Gastrocnemius medialis (tissue), 4 donors: ENCODE data around the gene RHNO1. TPM values are rescaled to one million over a fixed set of nuclear protein-coding genes. Genes with fewer than 3 reads are reported as not detected.
"Not testable (repeated sequence)": the region's sequence is repeated elsewhere in the genome, so short reads cannot be mapped to it uniquely, and the experiment has no call there.

Experiments
- ATAC-seq, 2 donors: fragments of 150-250 bp; one replicate each; pipeline ENCODE4 v1.9.1; 2016
- DNase-seq, 2 donors: peaks; one replicate each; pipeline ENCODE4 v3.0.0-alpha.2; 2019
- H3K27ac ChIP-seq, 4 donors: fragments of 200-600 bp; sonication (generic); 1 replicate in 1 of 4; 2 replicates in 3 of 4; pipeline ENCODE4 v1.5.1; 2016 to 2018; ENCODE audit warnings: mild to moderate bottlenecking in 2 of 4, moderate library complexity in 1 of 4
- H3K27me3 ChIP-seq, 3 donors: fragments of 200-600 bp; sonication (generic) in 2 of 3; 1 replicate in 1 of 3; 2 replicates in 2 of 3; pipeline versions ENCODE4 v1.5.1 to v1.6.0; 2016 to 2019; ENCODE audit warnings: mild to moderate bottlenecking in 1 of 3, moderate library complexity in 1 of 3
- H3K36me3 ChIP-seq, 2 donors: fragments of 200-600 bp; sonication (generic) in 1 of 2; one replicate each; pipeline ENCODE4 v1.5.1; 2017 to 2018
- H3K4me1 ChIP-seq, 2 donors: fragments of 200-600 bp; sonication (generic) in 1 of 2; one replicate each; pipeline ENCODE4 v1.5.1; 2016 to 2017; ENCODE audit warnings: mild to moderate bottlenecking in 2 of 2
- H3K4me3 ChIP-seq, 4 donors: fragments of 200-600 bp; sonication (generic) in 3 of 4; 1 replicate in 1 of 4; 2 replicates in 3 of 4; pipeline ENCODE4 v1.5.1; 2016 to 2019; ENCODE audit warnings: mild to moderate bottlenecking in 2 of 4
- H3K9me3 ChIP-seq, 3 donors: fragments of 200-600 bp; sonication (generic) in 2 of 3; 1 replicate in 1 of 3; 2 replicates in 2 of 3; pipeline ENCODE4 v1.5.1; 2016 to 2019
- CTCF ChIP-seq, 5 experiments: fragments of 450-650 bp in 3 of 5; fragments of 200-600 bp in 2 of 5; sonication (generic) in 2 of 5; IDR thresholded peaks in 4 of 5; conservative IDR thresholded peaks in 1 of 5; 1 replicate in 4 of 5; 2 replicates in 1 of 5; pipeline ENCODE4 v1.5.1; 2016 to 2019; ENCODE audit warnings: antibody characterized with exemption in 5 of 5, mild to moderate bottlenecking in 3 of 5, moderate library complexity in 3 of 5
- POLR2A ChIP-seq, 2 donors: fragments of 450-650 bp; IDR thresholded peaks; one replicate each; pipeline ENCODE4 v1.6.1; 2017; ENCODE audit warnings: antibody characterized with exemption in 2 of 2, mild to moderate bottlenecking in 2 of 2, moderate library complexity in 2 of 2
- in situ Hi-C, 4 donors: fragments of 200-750 bp; cut with MboI; loops; one replicate each; pipeline versions ENCODE4 v1.15.0 to v1.8.0; 2017; ENCODE audit warnings: low sequenced_read_pairs in 4 of 4
- intact Hi-C: fragments of 100-400 bp; cut with DNase I; formaldehyde crosslinking; loops from one replicate; pipeline ENCODE4 v1.15.1; 2023; ENCODE audit warnings: low total_unique reads
- total RNA-seq, 4 donors: library from RNA; depleted of rRNA; stranded (reverse); fragments of >200 nt; gene quantifications; one replicate each; pipeline versions ENCODE4 v1.1.0 to v1.2.3, GENCODE V29; 2016

Gene RHNO1
- total RNA-seq, 4 donors from 2014 or later, result 4.9 to 11.8 (median 6.7) TPM

- no peak overlapping the region for H3K4me3 ChIP-seq
- in situ Hi-C loops, result loop anchor here in 1 of 4 donors (10.0 kb wide), 1 partner anchor 176 kb away; no protein-coding TSS in a partner anchor
- ATAC-seq, result no peak
- TF ChIP-seq CTCF (IDR thresholded peaks at IDR 0.05 in 4 of 5, conservative IDR thresholded peaks at IDR 0.05 in 1 of 5) (no peak), POLR2A (IDR thresholded peaks at IDR 0.05) (no peak)
- no peaks in the 10 kb centered on the region for H3K36me3 ChIP-seq
- intact Hi-C loops, result loop anchor here (10.0 kb wide), 1 partner anchor 186 kb away; no protein-coding TSS in a partner anchor
- no peak for DNase-seq
- H3K27me3 ChIP-seq, result no peaks in the 10 kb centered on the region
- H3K4me1 ChIP-seq, result peaks cover 13 to 20% of the 10 kb centered on the region in 2 donors
- H3K27ac ChIP-seq, result peak overlapping the region; percentile 73 to 78 (median 76)
- H3K9me3 ChIP-seq, result no peaks in the 10 kb centered on the region
Observed at GRCh38 chr12:2858944-2859421, 18.0 kb upstream of the RHNO1 start.

- H3K9me3 ChIP-seq, result no peaks in the 10 kb centered on the region
- no peak overlapping the region for H3K4me3 ChIP-seq
- TF ChIP-seq POLR2A (IDR thresholded peaks at IDR 0.05), result no peak
- no peak for TF ChIP-seq CTCF (IDR thresholded peaks at IDR 0.05 in 4 of 5, conservative IDR thresholded peaks at IDR 0.05 in 1 of 5)
- peaks cover 13 to 20% of the 10 kb centered on the region in 2 donors for H3K4me1 ChIP-seq
- in situ Hi-C loops (no loop called here), intact Hi-C loops (no loop called here)
- H3K36me3 ChIP-seq, result no peaks in the 10 kb centered on the region
- H3K27me3 ChIP-seq, result no peaks in the 10 kb centered on the region
- no peak for DNase-seq
- H3K27ac ChIP-seq, result no peak overlapping the region
- no peak for ATAC-seq
Observed at GRCh38 chr12:2860170-2860569, 16.9 kb upstream of the RHNO1 start.

- intact Hi-C loops (no loop called here), in situ Hi-C loops (no loop called here)
- Histone ChIP-seq H3K27ac (peak overlapping the region; percentile 39 to 68 (median 46)), H3K27me3 (no peaks in the 10 kb centered on the region), H3K4me3 (no peak overlapping the region), H3K4me1 (peaks cover 13 to 16% of the 10 kb centered on the region in 2 donors), H3K9me3 (no peaks in the 10 kb centered on the region), H3K36me3 (no peaks in the 10 kb centered on the region)
- TF ChIP-seq POLR2A (IDR thresholded peaks at IDR 0.05) (no peak), CTCF (IDR thresholded peaks at IDR 0.05 in 4 of 5, conservative IDR thresholded peaks at IDR 0.05 in 1 of 5) (no peak)
- ATAC-seq (peak; percentile 70 to 87), DNase-seq (peak; percentile 22 to 80)
Observed at GRCh38 chr12:2862876-2863275, 14.1 kb upstream of the RHNO1 start.

- not testable (repeated sequence) for H3K9me3 ChIP-seq
- peak overlapping the region; percentile 39 to 68 (median 46) for H3K27ac ChIP-seq
Observed at GRCh38 chr12:2863402-2863801, 13.6 kb upstream of the RHNO1 start.

GRCh38 chr12:2864198-2864597, 12.8 kb upstream of the RHNO1 start:
- Histone ChIP-seq H3K36me3 (no peaks in the 10 kb centered on the region), H3K9me3 (no peaks in the 10 kb centered on the region), H3K4me1 (peaks cover 2 to 3% of the 10 kb centered on the region in 2 donors), H3K4me3 (no peak overlapping the region), H3K27me3 (no peaks in the 10 kb centered on the region), H3K27ac (no peak overlapping the region)
- TF ChIP-seq POLR2A (IDR thresholded peaks at IDR 0.05), result no peak
- TF ChIP-seq CTCF (IDR thresholded peaks at IDR 0.05 in 4 of 5, conservative IDR thresholded peaks at IDR 0.05 in 1 of 5), result no peak
- DNase-seq (no peak), ATAC-seq (no peak)
- in situ Hi-C loops (no loop called here), intact Hi-C loops (no loop called here)

More at GRCh38 chr12:2863402-2863801, 13.6 kb upstream of the RHNO1 start:
- in situ Hi-C loops, H3K36me3 ChIP-seq, H3K4me3 ChIP-seq, DNase-seq, ATAC-seq, intact Hi-C loops, H3K27me3 ChIP-seq: not testable (repeated sequence)
- H3K4me1 ChIP-seq, result peaks cover 10 to 11% of the 10 kb centered on the region in 2 donors

- H3K4me1 ChIP-seq, DNase-seq, H3K4me3 ChIP-seq, H3K27me3 ChIP-seq, in situ Hi-C loops, H3K9me3 ChIP-seq, H3K27ac ChIP-seq, ATAC-seq, intact Hi-C loops, H3K36me3 ChIP-seq: not testable (repeated sequence)
Observed at GRCh38 chr12:2868986-2869632, 7.9 kb upstream of the RHNO1 start.
